AG10803 (cell line): Measurements from ENCODE around the gene MYADM.
A peak's percentile ranks its signal among the peaks of the same experiment; 100 is the strongest.
"Not testable (repeated sequence)": the region's sequence is repeated elsewhere in the genome, so short reads cannot be mapped to it uniquely, and the experiment has no call there.

ENCODE experiments used
- DNase-seq: peaks from one replicate; pipeline ENCODE4 v3.0.0; 2010; ENCODE audit warnings: low read depth
- H3K4me3 ChIP-seq: 2 replicates; pipeline ENCODE4 v1.5.1; 2011; ENCODE audit warnings: mild to moderate bottlenecking, low read length, control low read depth
- TF ChIP-seq, protein P1 (sequence below): conservative IDR thresholded peaks from 2 replicates; pipeline ENCODE4 v1.5.1; 2011; ENCODE audit warnings: mild to moderate bottlenecking, low read length, control low read depth, inconsistent platforms

The MYADM gene

DNA sequence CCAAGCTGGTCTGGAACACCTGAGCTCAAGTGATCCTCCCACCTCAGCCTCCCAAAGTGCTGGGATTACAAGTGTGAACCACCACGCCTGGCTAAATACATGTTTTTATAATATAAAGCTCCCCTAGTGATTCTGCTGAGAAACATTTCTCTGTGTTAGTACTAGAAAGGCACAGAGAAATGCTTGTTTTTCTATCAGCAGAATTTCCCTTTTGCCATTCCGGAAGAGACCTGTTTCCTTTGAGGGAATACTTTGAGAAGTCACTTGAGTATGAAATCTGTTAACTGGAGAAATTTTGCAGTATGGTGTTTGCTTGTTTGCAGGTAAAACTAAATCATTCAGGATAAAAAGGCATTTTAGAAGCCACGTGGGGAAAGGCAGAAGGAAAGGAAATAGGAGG, 39.2 kb upstream of the MYADM start:
- TF ChIP-seq, protein P1, sequence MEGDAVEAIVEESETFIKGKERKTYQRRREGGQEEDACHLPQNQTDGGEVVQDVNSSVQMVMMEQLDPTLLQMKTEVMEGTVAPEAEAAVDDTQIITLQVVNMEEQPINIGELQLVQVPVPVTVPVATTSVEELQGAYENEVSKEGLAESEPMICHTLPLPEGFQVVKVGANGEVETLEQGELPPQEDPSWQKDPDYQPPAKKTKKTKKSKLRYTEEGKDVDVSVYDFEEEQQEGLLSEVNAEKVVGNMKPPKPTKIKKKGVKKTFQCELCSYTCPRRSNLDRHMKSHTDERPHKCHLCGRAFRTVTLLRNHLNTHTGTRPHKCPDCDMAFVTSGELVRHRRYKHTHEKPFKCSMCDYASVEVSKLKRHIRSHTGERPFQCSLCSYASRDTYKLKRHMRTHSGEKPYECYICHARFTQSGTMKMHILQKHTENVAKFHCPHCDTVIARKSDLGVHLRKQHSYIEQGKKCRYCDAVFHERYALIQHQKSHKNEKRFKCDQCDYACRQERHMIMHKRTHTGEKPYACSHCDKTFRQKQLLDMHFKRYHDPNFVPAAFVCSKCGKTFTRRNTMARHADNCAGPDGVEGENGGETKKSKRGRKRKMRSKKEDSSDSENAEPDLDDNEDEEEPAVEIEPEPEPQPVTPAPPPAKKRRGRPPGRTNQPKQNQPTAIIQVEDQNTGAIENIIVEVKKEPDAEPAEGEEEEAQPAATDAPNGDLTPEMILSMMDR: no peak
- H3K4me3 ChIP-seq: no peak overlapping the region
- no peak for DNase-seq

GRCh38 chr19:53832861-53833260, 34.8 kb upstream of the MYADM start:
- H3K4me3 ChIP-seq, DNase-seq: not testable (repeated sequence)

DNA sequence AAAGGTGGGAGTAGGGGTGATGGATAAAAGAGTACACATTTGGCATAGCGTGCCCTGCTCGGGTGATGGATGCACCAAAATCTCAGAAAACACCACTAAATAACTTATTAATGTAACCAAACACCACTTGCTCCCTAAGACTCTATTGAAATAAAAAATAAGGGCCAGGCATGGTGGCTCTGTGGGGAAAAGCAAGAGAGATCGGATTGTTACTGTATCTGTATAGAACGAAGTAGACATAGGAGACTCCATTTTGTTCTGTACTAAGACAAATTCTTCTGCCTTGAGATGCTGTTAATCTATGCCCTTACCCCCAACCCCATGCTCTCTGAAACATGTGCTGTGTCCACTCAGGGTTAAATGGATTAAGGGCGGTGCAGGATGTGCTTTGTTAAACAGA, 29.2 kb upstream of the MYADM start:
- H3K4me3 ChIP-seq, DNase-seq: not testable (repeated sequence)

GRCh38 chr19:53840241-53840640, 27.4 kb upstream of the MYADM start:
- not testable (repeated sequence) for DNase-seq, H3K4me3 ChIP-seq

GRCh38 chr19:53840914-53841313, 26.8 kb upstream of the MYADM start:
- peak; percentile 94 for DNase-seq
- not testable (repeated sequence) for H3K4me3 ChIP-seq

DNA sequence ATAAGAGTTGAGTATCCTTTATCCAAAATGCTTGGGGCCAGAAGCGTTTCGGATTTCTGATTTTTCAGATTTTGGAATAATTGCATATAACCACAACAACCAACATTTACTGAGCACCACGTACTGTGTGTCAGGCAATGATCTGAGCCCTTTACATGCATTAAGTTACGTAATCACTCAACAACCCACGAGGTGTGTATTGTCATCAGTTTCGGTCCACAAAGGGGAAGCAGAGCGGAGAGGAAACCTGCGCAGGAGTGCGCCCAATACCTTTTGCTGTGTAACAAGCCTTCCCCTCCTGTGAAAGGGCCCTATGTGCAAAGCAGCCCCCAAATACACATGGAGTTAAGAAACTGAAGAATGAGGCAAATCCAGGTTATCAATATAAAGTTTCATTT, 22.8 kb upstream of the MYADM start:
- TF ChIP-seq, protein P1: no peak
- H3K4me3 ChIP-seq: no peak overlapping the region
- no peak for DNase-seq

DNA sequence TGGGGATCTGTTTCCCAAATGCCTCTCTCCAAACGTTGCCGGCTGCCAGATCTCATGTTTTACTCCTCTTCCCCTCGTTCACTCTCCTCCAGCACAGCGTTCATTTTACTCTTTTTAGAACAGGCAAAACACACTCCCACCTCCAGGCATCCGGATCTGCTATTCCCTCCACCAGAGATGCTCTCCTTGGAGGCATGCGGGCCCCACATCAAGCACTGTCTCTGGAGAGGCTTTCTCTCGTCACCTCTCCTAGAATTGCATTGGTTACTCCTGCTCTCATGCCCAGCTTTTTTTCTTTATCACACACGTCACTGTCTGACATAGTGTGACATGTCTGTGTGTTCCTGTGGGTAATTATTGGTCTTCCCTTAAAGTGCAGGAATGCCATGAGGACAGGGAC, 20.1 kb upstream of the MYADM start:
- H3K4me3 ChIP-seq: no peak overlapping the region
- TF ChIP-seq, protein P1: no peak
- DNase-seq: no peak

- peak; percentile 92 for DNase-seq
- peak overlapping the region; percentile 17 for H3K4me3 ChIP-seq
- TF ChIP-seq, protein P1: no peak
These were observed 18.4 kb upstream of the MYADM start for GRCh38 chr19:53849237-53849676.

DNA sequence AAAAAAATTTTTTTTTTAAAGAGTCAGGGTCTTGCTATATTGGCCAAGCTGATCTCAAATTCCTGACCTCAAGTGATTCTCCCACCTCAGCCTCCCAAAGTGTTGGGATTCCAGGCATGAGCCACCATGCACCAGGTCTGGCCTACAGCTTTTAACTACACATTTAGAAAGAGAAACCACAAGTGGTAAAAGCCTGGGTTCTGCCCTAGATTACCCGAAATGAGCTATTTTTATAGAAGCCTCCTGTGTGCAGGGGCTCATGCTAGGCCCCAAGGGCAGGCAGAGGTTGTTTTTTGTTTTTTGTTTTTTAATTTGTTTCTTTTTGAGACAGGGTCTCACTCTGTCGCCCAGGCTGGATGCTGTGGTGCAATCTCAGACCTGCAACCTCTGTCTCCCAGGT, 14.0 kb upstream of the MYADM start:
- TF ChIP-seq, protein P1: no peak
- no peak overlapping the region for H3K4me3 ChIP-seq
- no peak for DNase-seq
